Endodermal cell (in vitro differentiated cells): ENCODE measurements around the gene FBXW7. TPM values are rescaled to one million over a fixed set of nuclear protein-coding genes. Genes with fewer than 3 reads are reported as not detected.

Experiments used
- DNase-seq: peaks from one replicate; pipeline ENCODE4 v3.0.0-alpha.2; 2017
- H3K27ac ChIP-seq: 2 replicates; pipeline ENCODE4 v1.5.1; 2013; ENCODE audit warnings: mild to moderate bottlenecking, low read depth, low read length, moderate library complexity
- H3K27me3 ChIP-seq: 2 replicates; pipeline ENCODE4 v1.6.1; 2013; ENCODE audit warnings: mild to moderate bottlenecking, low read length, moderate library complexity; ENCODE audit not compliant: insufficient read depth, control insufficient read depth, poor library complexity, severe bottlenecking
- H3K36me3 ChIP-seq: 2 replicates; pipeline ENCODE4 v1.7.0; 2013; ENCODE audit warnings: mild to moderate bottlenecking, low read length, moderate library complexity; ENCODE audit not compliant: control insufficient read depth, insufficient read depth
- H3K4me1 ChIP-seq: one replicate; pipeline ENCODE4 v1.7.0; 2013; ENCODE audit warnings: low read length; ENCODE audit not compliant: control insufficient read depth, insufficient read depth
- H3K4me3 ChIP-seq: 2 replicates; pipeline ENCODE4 v1.5.1; 2013; ENCODE audit warnings: mild to moderate bottlenecking, low read length, moderate library complexity
- H3K9ac ChIP-seq: 2 replicates; pipeline ENCODE4 v1.6.1; 2013; ENCODE audit warnings: mild to moderate bottlenecking, low read length, moderate library complexity; ENCODE audit not compliant: poor library complexity, severe bottlenecking; ENCODE audit errors: extremely low read depth
- H3K9me3 ChIP-seq: 2 replicates; pipeline ENCODE4 v1.6.1; 2013; ENCODE audit warnings: mild to moderate bottlenecking, low read length, moderate library complexity; ENCODE audit not compliant: control insufficient read depth
- H3K27ac Mint-ChIP-seq: 2 replicates; pipeline ENCODE4 v1.8.0; 2020; ENCODE audit warnings: mixed read lengths
- H3K27me3 Mint-ChIP-seq: 2 replicates; pipeline ENCODE4 v1.8.0; 2021; ENCODE audit warnings: mild to moderate bottlenecking, mixed read lengths; ENCODE audit not compliant: insufficient read depth
- H3K36me3 Mint-ChIP-seq: 2 replicates; pipeline ENCODE4 v1.8.0; 2020; ENCODE audit warnings: low read depth, mixed read lengths
- H3K4me1 Mint-ChIP-seq: 2 replicates; pipeline ENCODE4 v1.8.0; 2020; ENCODE audit warnings: mixed read lengths
- H3K4me3 Mint-ChIP-seq: 2 replicates; pipeline ENCODE4 v1.8.0; 2020; ENCODE audit warnings: mild to moderate bottlenecking, moderate library complexity, mixed read lengths
- H3K9me3 Mint-ChIP-seq: 2 replicates; pipeline ENCODE4 v1.8.0; 2020; ENCODE audit warnings: mild to moderate bottlenecking, mixed read lengths
- CTCF ChIP-seq: fragments of 200-600 bp; sonication (generic); conservative IDR thresholded peaks from 2 replicates; pipeline ENCODE4 v1.5.0; 2021; ENCODE audit warnings: antibody characterized with exemption, mild to moderate bottlenecking
- WGBS, 2 experiments: methylation state at CpG; one replicate each; pipeline versions ENCODE4 v1.1.5 to v1.1.7; 2013; ENCODE audit warnings: missing lambda C conversion rate in 2 of 2, mixed read lengths in 1 of 2; ENCODE audit not compliant: insufficient coverage in 1 of 2, insufficient read length in 1 of 2; 5-methylcytosine and 5-hydroxymethylcytosine counted together
- total RNA-seq, 2 donors: library from RNA; stranded (reverse); fragmentation: NEBNext Ultra II Directional in 1 of 2; extraction: Animal tissue kit (Norgen Biotek cat#: 25700) in 1 of 2; gene quantifications; 2 replicates in 1 of 2; 3 replicates in 1 of 2; pipeline ENCODE4 v1.2.1, GENCODE V29; 2021

Gene FBXW7
- total RNA-seq, 2 donors from 2014 or later = 34.3 to 34.4 TPM

- Mint-ChIP-seq H3K4me1 (peaks cover 13% of the 10 kb centered on the region), H3K9me3 (no peaks in the 10 kb centered on the region), H3K4me3 (no peak overlapping the region), H3K36me3 (peaks cover 4% of the 10 kb centered on the region), H3K27me3 (no peaks in the 10 kb centered on the region), H3K27ac (no peak overlapping the region)
- TF ChIP-seq CTCF = no peak
- no peak for DNase-seq
- Histone ChIP-seq H3K9ac (no peak overlapping the region), H3K4me1 (peaks cover 4% of the 10 kb centered on the region), H3K27ac (no peak overlapping the region), H3K9me3 (no peaks in the 10 kb centered on the region), H3K36me3 (peaks cover 6% of the 10 kb centered on the region), H3K27me3 (no peaks in the 10 kb centered on the region), H3K4me3 (no peak overlapping the region)
- 80% methylated on average over 1 of the region's 1 CpG; no CpG with 5 or more reads in 1 of the 2 experiments for WGBS, 2 experiments
These were observed 179.4 kb downstream of the FBXW7 start for GRCh38 chr4:152356428-152357034.

GRCh38 chr4:152352622-152353116, 183.2 kb downstream of the FBXW7 start:
- Histone ChIP-seq H3K36me3 (no peaks in the 10 kb centered on the region), H3K4me1 (peaks cover 4% of the 10 kb centered on the region), H3K4me3 (peak overlapping the region; percentile 29), H3K9ac (no peak overlapping the region), H3K27ac (peak overlapping the region; percentile 88), H3K9me3 (no peaks in the 10 kb centered on the region), H3K27me3 (no peaks in the 10 kb centered on the region)
- WGBS, 2 experiments = 68 to 73% methylated on average over 7 to 11 of the region's 11 CpGs
- Mint-ChIP-seq H3K27me3 (no peaks in the 10 kb centered on the region), H3K9me3 (no peaks in the 10 kb centered on the region), H3K36me3 (no peaks in the 10 kb centered on the region), H3K27ac (no peak overlapping the region), H3K4me1 (peaks cover 13% of the 10 kb centered on the region), H3K4me3 (no peak overlapping the region)
- peak; percentile 57 for DNase-seq
- no peak for TF ChIP-seq CTCF

GRCh38 chr4:152352215-152352614, 183.7 kb downstream of the FBXW7 start:
- Mint-ChIP-seq H3K4me1 (peaks cover 13% of the 10 kb centered on the region), H3K4me3 (no peak overlapping the region), H3K36me3 (no peaks in the 10 kb centered on the region), H3K27ac (no peak overlapping the region), H3K9me3 (no peaks in the 10 kb centered on the region), H3K27me3 (no peaks in the 10 kb centered on the region)
- peaks cover 4% of the 10 kb centered on the region for H3K4me1 ChIP-seq
- no peaks in the 10 kb centered on the region for H3K27me3 ChIP-seq
- no peaks in the 10 kb centered on the region for H3K9me3 ChIP-seq
- no peak overlapping the region for H3K9ac ChIP-seq
- peak overlapping the region; percentile 88 for H3K27ac ChIP-seq
- no peaks in the 10 kb centered on the region for H3K36me3 ChIP-seq
- 93 to 100% methylated on average over 1 to 4 of the region's 4 CpGs for WGBS, 2 experiments
- peak overlapping the region; percentile 29 for H3K4me3 ChIP-seq
- DNase-seq = no peak
- TF ChIP-seq CTCF = no peak
